Measurements from ENCODE around the gene DNM3.
"Not testable (repeated sequence)": the region's sequence is repeated elsewhere in the genome, so short reads cannot be mapped to it uniquely, and the experiment has no call there.

The DNM3 gene

GRCh38 chr1:172344444-172344843, 503.1 kb downstream of the DNM3 start:
- no peak for DNase-seq

DNA sequence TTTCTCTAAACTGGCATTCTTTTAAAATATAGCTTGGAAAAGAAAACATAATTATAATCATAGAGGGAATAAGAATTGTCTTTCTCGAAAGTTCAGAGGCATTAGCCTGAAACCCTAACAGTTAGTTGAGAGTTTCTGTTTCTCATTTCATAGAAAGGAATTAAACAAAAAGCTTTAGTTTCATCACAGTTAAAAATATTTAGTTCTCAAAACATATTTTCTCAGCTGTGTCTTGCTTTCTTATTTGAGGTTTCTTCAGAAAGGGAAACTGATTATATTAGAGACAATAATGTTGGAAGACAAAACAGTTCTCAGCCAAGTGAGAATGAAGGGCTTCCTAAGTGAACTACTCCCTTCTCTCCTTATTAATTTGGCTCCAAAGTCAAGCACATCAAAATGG, 503.8 kb downstream of the DNM3 start:
- no peak for DNase-seq

DNA sequence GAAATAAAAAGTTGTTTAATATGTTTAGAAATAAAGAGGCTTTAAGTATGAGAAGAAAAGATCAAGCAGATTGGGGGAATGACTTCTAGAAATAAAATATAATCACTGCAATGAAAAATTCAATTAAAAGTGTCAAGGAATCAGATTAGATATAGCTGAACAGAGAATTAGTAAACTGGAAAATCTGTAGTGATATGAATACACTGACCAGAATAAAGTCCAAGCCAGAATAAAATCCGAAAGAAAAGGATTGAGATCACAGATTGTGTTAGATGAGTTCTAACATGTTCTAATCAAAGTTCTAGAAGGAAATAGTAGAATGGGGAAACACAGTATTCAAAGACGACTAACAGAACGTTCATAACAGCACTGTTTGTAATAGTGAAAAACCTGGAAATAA, 506.1 kb downstream of the DNM3 start:
- no peak for DNase-seq

DNA sequence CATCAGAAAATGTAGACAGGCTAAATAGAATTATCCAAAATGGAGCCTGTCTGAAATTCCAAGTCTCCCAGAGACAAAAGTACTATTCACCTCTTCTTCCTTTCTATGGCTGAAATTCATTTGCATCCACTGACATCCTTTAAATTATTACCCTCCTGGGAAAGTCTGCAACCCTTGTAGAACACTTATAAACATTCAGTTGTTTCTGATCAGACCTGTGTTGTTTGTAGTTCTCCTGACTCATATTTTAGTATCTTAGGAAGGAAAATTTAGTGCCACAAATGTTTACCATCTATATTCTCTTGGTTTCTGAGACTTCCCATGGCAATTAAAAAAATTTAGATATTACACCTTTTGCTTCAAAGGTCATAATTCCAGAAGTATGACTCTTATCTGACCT, 509.6 kb downstream of the DNM3 start:
- no peak for DNase-seq

- no peak for DNase-seq
Observed at GRCh38 chr1:172351346-172351745, 510.0 kb downstream of the DNM3 start.

DNA sequence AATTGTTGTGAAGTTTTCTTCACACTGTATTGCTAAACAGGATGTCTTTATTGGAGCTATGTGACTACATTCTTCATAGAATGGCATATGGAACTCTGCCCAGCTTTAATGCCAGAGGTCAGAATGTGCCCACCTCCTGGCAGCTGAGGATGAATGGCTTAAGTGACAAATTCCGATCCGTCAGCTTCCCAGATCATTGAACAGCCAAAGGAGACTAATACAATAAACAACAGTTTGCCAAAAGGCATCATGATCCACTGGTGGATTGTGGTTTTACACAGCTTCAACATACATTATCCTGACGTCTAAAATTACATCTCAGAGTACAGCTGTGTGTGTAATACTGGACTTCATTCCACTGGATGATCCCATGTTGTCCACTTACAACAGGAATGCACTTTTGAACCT, 510.5 kb downstream of the DNM3 start:
- DNase-seq: no peak

DNA sequence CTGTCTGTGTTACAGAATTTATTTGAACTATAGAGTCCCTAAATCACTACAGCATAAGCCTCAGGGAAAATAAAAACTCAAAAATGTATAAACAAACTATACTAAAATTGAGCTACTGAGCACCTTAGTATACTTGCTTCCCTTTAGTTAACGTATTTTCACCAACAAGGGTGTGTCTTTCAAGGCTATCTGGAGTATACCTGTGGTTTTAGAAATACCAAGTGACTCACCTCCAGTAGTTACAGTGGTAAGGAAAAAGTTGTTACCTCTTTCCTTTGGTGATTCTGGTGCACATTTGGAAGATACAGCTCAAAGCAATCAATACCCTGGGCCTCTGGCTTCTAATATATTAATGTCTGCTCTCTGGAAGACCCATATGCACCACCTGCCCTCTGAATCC, 511.1 kb downstream of the DNM3 start:
- no peak for DNase-seq

DNA sequence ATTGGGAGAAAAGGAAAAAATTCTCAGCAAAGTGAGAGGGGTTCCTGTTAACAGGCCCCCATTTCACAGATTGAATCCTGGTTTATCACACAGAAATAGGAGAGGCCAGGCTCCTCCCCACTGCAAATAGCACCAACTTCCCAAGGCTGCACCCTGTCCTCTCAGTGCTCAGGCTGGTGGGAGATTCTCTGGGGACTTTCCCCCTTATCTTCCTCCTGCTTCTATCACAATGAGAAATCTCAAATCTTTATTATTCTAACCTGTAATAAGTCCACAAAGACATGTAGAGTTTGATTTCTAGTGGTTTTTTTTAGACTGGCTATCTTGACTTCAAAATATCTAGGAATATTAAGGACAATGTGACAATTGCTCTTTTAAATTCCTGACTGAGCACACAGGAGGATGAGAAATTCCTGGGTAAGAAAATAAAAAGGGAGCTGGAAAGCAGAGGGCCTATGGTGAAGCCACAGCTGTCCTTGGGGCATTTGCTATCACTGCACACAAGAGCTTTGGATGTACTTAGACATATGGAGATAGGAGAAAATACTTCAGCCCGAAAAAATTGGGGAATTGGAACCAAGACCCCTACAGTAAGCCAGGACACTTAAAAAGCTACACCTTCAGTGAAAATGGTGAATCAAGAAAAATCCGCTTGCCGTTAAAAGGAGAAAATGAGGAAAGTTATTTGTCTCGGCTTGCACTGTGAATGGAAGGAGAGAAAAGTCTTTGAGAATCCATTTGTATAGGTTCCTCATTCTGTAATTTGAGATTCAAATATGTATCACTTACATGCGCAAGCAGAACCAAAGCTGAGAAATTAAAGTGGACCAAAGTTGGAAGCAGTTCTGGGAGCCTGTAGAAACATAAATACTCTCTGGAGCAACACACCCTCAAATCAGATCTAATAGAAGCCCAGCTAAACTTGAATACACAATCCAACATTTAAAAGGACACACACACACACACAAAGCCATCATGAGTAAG, 513.3 kb downstream of the DNM3 start:
- no peak for DNase-seq

GRCh38 chr1:172356620-172357019, 515.3 kb downstream of the DNM3 start:
- no peak for DNase-seq

GRCh38 chr1:172357753-172358385, 516.6 kb downstream of the DNM3 start:
- no peak for DNase-seq

DNA sequence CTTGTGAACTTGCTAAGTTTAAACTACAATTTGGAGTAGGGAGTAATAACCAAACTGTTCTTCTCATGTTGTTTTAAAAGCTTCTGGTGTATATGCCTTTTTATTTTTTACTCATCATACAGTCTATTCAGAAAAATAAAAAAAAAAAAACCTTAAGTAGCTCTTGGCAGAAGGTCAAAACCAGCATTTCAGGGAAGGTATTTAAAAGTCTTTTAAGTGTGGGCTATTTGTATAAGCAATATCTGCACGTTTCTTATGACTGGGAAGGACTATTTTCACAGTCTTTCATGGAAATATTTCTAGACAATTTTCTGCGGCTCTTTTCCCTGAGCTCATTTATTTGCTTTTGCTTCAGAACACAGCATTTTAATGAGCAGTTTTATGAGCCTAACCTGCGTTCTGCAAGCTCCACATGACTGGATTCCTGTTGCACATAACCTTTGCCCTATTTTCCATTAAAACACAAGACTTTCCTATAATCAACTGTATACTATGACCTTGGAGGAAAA, 518.2 kb downstream of the DNM3 start:
- DNase-seq: no peak

- no peak for DNase-seq
Observed at GRCh38 chr1:172360511-172360910, 519.2 kb downstream of the DNM3 start.

- no peak for DNase-seq
Observed at GRCh38 chr1:172360985-172361384, 519.7 kb downstream of the DNM3 start.

GRCh38 chr1:172363852-172364251, 522.6 kb downstream of the DNM3 start:
- no peak for DNase-seq

- DNase-seq: not testable (repeated sequence)
Observed at GRCh38 chr1:172371646-172372045, 530.3 kb downstream of the DNM3 start.

DNA sequence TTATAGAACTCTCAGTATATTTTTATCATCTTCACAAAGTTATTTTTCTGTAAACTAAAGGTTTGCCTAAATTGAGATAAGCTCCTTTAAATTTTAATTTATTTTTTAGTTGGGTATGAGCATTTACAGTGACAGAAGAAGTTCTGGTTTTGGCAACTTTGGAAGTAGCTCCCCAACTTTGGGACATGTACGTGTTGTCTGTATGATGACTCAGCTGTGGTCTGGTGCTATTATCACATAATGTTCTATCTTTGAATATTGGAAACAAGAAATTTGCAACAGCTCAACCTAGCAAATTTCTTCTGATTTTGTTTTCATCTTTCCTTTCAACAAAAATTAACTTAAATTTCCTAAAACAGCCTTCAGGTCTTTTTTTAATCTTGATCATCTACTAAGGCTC, 532.6 kb downstream of the DNM3 start:
- DNase-seq: no peak

- DNase-seq: no peak
Observed at GRCh38 chr1:172375211-172375631, 533.9 kb downstream of the DNM3 start.

DNA sequence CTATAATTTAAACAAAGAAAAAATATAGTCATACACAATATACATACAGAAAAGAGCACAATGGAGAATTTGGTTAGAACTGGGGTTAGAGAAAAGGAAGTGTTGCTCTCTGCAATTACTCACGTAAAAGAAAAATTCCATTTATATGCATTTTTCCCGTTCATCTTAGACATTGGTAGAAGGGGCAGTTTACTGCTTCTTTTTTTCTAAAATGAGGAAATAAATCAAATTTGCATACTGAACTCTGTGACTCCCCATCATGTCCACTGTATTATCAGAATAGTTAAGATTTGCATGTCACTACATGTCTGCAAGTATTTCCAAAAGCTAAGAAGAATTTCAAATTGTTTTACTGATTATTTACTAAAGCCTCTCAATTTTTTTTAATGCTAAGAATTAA, 535.1 kb downstream of the DNM3 start:
- DNase-seq: no peak

DNA sequence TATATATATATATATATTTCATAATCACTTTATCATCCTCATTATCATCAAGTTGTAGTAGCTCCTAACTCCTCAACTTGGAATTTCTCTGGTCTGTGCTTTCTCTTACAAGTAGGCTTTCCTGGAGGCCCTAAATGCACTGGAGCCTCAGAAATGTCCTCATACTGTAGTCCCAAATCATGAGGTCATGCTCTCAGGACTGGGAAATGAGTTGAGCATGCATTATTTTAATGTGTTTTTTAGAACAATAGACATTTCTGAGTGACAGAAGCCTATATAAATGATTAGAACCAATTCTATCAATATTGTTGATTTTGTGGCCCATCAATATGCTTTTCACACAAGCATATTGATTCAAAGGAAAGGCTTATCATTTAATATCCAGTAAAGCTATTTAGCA, 536.3 kb downstream of the DNM3 start:
- no peak for DNase-seq

DNA sequence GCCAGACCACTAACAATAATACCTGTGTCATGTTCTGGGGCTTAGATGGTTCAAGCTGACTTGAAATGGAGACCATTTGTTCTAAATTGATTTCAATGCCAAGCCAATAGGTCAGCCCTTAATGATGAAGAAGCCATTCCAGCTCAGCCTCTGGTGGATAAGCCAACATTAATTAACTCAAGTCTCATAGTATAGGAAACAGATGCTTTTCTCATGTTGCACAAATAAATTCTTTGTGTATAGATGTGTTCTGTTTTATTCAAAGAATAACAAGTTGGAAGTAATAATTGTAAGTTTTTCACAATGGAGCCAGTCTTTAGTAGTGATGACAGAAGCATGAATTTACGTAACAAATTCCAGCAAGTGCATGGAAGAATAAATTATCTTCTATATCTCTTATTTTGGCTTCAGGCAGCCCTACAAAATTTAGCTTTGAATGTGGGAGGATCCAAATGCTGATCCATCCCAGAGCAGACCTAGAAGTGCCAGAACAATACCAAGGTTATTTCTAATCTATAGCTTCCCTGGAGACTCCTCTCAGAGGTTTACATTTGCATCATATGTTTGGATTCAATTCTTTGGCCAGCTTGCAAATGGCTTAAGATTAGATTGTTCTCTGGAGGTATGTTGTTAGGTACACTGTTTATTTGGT, 536.9 kb downstream of the DNM3 start:
- DNase-seq: no peak

DNA sequence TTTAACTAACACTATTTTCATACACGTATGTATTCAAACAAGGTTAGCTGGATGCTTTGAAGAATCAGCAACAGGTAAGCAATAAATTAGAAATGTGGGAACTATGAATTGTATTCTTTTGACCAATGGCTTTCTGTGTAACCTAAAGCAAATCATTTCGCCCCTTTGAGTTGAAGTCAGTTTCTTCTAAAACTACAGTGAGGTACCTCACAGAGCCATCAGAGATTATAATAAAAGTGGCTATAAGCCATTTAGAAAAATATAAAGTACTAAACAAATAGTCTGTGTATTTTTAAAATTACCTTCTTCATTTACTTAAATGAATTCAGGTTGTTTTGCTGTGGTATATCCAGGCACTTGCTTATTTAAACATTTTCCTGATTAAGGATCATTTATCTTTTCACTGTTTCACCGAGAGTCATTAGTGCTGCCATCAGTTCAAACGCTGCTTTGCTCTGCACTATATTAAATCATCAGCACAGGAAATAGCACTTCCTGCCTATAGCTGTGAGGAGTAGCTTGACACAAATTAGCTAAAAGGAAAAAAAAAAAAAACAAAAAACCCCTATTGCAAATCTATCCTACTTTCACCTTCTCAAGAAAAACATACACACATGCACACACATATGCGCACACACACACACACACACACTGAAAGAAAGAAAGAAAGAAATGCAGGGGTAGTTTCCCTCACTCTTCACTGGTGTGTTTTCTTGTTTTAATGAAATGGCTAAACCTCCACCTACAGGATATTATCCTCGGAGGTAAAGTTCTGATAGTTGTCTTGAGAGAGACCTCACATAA, 539.3 kb downstream of the DNM3 start:
- no peak for DNase-seq

- DNase-seq: no peak
Observed at GRCh38 chr1:172381946-172382345, 540.6 kb downstream of the DNM3 start.

DNA sequence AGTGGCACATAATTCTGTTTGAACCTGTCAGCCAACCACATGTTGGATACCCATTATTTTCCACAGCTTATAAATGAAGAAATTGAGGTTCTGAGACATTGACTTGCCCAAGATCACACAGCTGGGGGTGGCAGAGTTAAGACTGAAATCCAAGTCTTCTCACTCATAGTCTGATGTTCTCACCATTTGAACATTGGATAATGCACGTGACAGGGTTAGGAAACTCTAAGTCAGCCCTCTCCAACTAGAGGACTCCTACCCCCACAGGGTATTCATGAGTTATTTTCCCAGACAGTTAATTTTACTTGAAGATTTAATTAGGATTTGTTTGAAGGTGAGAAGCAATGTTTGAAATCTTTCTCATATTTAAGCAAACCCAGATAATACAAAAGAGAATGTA, 541.1 kb downstream of the DNM3 start:
- DNase-seq: no peak
